HG03097 (cell line): Measurements from ENCODE around the gene SLC7A14.

Source experiments
- ATAC-seq: cut with Tn5 transposase; IDR thresholded peaks from one replicate; pipeline ENCODE4 v1.9.1; 2021; ENCODE audit not compliant: unreplicated experiment, low FRiP score

The SLC7A14 gene

GRCh38 chr3:170437176-170437575 is 148.7 kb downstream of the SLC7A14 start:
- no peak for ATAC-seq

- no peak for ATAC-seq
These were observed 149.2 kb downstream of the SLC7A14 start for GRCh38 chr3:170436697-170437096.

- no peak for ATAC-seq
These were observed 153.5 kb downstream of the SLC7A14 start for GRCh38 chr3:170432416-170432815.

GRCh38 chr3:170431054-170431453 is 154.8 kb downstream of the SLC7A14 start:
- no peak for ATAC-seq

GRCh38 chr3:170429050-170429449 is 156.8 kb downstream of the SLC7A14 start:
- ATAC-seq: no peak

GRCh38 chr3:170428095-170428494 is 157.8 kb downstream of the SLC7A14 start:
- ATAC-seq: no peak

GRCh38 chr3:170426240-170426797 is 159.6 kb downstream of the SLC7A14 start:
- no peak for ATAC-seq

- ATAC-seq: no peak
These were observed 160.2 kb downstream of the SLC7A14 start for GRCh38 chr3:170425491-170426239.

GRCh38 chr3:170424879-170425278 is 161.0 kb downstream of the SLC7A14 start:
- ATAC-seq: no peak

GRCh38 chr3:170423001-170423615 is 162.8 kb downstream of the SLC7A14 start:
- no peak for ATAC-seq

- no peak for ATAC-seq
These were observed 164.1 kb downstream of the SLC7A14 start for GRCh38 chr3:170421758-170422157.

GRCh38 chr3:170421111-170421641 is 164.7 kb downstream of the SLC7A14 start:
- no peak for ATAC-seq

- ATAC-seq: no peak
These were observed 165.5 kb downstream of the SLC7A14 start for GRCh38 chr3:170420307-170420821.

GRCh38 chr3:170419557-170420087 is 166.3 kb downstream of the SLC7A14 start:
- no peak for ATAC-seq

- ATAC-seq: no peak
These were observed 167.2 kb downstream of the SLC7A14 start, which contains the start of gene CLDN11 for GRCh38 chr3:170418422-170419398. CLDN11 (plus strand) TSS chr3:170418868; CDS start chr3:170419067, 199 bp downstream.

GRCh38 chr3:170417090-170417489 is 168.8 kb downstream of the SLC7A14 start:
- ATAC-seq: no peak

GRCh38 chr3:170414202-170414663 is 171.6 kb downstream of the SLC7A14 start:
- ATAC-seq: peak; percentile 54

- no peak for ATAC-seq
These were observed 172.6 kb downstream of the SLC7A14 start for GRCh38 chr3:170413291-170413690.

GRCh38 chr3:170410428-170411029 is 175.3 kb downstream of the SLC7A14 start:
- ATAC-seq: no peak
